HG03520 (cell line): Measurements from ENCODE around the gene ZP2.
"Not testable (repeated sequence)": the region's sequence is repeated elsewhere in the genome, so short reads cannot be mapped to it uniquely, and the experiment has no call there.

Source experiments
- ATAC-seq: cut with Tn5 transposase; IDR thresholded peaks from one replicate; pipeline ENCODE4 v1.9.1; 2021; ENCODE audit warnings: mild to moderate bottlenecking, moderate library complexity; ENCODE audit not compliant: unreplicated experiment

Gene ZP2

DNA sequence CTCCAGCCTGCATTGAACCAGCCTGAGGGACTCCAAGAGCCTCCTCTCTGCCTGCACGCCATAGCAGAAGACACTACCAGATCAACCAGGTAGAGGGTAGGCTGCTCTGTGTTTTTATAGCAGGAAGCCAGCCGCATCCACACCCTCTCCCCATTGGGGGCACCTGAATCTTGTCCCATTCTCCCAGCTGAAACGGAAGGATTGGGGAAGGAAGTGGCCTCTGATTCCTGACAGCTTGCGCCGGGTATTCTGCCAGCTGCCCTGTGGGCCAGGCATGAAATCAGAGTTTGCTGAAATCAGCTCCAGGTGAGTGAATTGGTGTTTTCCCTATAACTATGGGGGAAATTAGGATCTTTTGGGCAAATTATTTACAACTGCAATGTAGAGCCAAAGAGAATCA is at the start of gene ZP2:
ZP2 (minus strand) TSS at position 89 of the 400 bp plus-strand sequence; CDS start at position 62, 27 bp downstream.
- no peak for ATAC-seq

DNA sequence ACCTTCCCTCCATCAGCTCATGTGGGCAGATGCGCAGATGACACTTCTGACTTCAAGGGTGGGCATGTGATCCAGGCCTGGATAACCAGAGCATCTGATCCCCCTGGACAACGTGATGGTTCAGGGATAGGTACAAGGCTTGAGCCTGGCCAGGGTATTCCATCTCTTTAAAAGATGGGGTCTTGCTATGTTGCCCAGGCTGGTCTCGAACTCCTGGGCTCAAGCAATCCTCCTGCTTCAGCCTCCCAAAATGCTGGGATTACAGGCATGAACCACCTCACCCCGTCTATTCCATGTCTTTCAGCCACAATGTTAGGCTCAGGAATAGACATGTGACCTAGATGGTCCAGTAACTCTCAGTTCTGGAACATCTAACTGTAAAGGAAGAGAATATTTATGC is 45.9 kb upstream of the ZP2 start:
- no peak for ATAC-seq

DNA sequence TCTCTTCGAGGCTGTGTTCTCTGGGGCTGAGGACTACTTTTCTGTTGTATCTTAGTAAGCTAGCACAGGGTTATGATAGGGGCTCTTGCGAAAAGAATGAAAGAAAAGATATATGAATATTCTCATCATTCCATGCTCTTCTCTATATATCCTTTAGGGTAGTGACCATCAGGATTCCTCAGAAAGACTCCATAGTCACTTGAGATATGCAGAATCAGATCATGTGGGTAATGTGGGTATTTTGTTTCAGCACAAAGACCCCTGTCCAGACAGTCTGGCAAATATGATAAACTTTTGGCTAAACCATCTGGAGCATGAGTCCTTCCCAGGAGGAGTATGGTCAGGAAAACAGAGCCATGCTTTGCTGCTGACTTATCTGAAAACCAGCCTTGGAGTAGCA is 45.3 kb upstream of the ZP2 start:
- no peak for ATAC-seq

- no peak for ATAC-seq
These were observed 42.1 kb upstream of the ZP2 start for GRCh38 chr16:21253470-21253869.

DNA sequence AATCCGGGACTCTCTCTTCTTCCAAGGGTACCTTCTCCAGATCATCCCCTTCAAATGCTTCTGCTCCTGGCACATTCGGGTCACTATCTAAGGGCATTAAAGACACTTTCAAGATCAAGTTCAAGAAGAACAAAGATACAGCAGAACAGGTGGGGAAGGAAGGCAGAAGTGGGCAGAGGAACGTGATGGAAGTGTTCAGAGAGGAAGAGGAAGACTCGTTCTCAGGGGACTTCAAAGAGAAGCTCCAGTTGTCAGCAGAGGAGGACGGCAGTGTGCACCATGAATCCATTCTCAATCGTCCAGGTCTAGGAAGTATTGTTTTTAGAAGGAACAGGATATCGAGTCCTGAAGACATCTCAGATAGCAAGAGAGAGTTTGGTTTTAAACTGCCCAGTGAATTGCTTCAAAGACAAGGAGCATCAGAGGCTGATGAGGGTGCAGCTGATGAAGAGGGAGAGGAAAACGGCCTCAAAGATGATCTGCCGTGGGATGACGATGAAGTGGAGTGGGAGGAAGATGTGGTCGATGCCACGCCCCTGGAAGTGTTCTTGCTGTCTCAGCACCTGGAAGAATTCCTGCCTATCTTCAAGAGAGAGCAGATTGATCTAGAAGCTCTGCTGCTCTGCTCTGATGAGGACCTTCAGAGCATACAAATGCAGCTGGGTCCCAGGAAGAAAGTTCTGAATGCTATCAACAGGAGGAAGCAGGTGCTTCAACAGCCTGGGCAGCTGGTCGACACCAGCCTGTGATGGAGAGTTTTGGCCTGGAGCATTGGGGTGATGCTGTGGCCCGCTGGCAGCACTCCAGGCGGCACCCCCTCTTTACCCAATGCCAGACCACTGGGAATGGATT is 38.9 kb upstream of the ZP2 start:
- ATAC-seq: no peak

- not testable (repeated sequence) for ATAC-seq
These were observed 36.8 kb upstream of the ZP2 start for GRCh38 chr16:21248179-21248578.

- no peak for ATAC-seq
These were observed 33.3 kb upstream of the ZP2 start for GRCh38 chr16:21244518-21245215.

- ATAC-seq: no peak
These were observed 31.4 kb upstream of the ZP2 start for GRCh38 chr16:21242756-21243155.

DNA sequence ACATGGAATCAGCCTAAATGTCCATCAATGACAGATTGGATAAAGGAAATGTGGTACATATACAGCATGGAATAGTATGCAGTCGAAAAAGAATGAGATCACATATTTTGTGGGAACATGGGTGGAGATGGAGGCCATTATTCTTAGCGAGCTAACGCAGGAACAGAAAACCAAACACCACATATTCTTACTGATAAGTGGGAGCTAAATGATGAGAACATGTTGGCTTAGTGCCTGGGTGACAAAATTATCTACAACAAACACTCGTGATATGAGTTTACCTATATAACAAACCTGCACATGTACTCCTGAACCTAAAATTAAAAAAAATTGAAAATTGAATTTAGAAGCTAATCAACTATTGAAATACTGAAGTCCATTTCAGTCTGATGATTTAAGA is 28.3 kb upstream of the ZP2 start:
- ATAC-seq: no peak

DNA sequence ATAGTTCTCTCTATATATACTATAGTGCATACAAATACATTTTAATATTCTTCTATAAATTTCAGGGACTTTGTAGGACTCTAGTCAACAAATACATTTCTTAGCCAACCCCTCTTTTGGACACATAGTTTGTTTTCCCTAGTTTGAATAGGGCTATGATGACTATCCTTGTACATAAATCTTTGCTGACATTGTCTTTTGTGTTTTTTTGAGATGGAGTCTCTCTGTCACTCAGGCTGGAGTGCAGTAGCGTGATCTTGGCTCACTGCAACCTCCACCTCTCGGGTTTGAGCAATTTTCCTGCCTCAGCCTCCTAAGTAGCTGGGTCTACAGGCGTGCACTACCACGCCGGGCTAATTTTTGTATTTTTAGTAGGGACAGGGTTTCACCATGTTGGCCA is 25.5 kb upstream of the ZP2 start:
- ATAC-seq: no peak

DNA sequence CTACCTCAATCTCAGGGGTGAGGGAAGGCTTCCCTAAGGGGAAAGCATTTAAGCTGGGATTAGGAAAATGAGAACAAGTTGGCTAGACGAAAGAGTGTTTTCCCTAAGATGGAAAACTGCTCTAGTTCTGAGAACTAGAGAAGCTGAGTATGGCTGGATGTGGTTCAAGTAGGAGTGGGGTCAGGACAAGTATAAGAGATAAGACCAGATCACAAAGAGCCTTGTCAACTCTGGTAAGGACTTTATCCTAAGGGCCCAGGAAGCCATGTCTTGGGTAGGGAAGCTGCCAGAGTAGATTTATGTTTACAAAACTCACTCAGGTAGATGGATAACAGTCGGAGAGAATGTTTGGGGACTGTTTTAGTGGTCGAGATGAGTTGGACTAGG is 23.8 kb upstream of the ZP2 start:
- no peak for ATAC-seq

DNA sequence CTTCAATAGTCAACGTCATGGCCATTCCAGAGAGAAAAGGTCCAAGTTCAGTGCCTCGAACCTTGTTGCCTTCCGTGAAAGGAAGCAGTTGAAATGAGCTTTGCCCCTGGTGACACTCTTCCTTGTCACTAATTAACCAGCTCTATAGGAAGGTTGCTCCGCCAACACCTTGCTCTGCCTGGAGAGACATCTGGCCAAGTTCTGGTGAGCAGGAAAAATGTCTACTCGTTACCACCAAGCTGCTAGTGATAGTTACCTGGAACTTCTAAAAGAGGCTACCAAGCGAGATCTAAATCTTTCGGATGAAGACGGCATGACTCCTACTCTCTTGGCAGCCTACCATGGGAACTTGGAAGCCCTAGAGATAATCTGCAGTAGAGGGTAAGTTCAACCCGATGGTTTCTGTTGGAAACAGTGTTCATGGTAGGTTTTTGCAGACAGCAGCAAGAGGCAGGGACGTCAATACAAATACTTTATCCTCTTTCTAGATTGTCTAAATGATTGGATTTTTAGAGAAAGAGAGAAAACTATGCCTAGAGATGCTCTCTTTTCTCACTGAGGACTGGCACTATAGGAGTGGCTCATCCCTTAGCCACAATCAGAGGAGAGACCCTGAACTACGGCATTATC is 22.3 kb upstream of the ZP2 start, which contains the start of gene ANKS4B:
ANKS4B (plus strand) TSS at position 179 of the 630 bp plus-strand sequence; CDS start at position 218, 39 bp downstream.
- no peak for ATAC-seq

DNA sequence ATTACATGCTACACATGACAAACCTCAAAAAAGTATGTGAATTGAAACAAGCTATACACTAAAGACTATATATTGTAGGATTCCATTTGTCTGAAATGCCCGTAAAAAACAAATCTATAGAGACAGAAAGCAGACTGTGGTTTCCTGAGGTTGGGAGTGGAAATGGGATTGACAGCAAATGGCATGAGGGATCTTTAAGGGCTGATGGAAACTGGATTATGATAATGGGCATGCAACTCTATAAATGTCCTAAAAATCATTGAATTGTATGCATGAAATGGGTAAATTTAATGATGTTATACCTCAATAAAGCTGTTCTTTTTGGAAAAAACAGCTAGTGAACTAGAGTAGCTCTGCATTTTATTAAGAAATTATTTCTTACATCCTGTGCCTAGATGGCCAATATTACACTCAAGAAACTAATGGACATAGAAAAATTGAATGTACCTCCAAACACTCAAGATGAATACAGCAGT is 21.7 kb upstream of the ZP2 start:
- no peak for ATAC-seq

DNA sequence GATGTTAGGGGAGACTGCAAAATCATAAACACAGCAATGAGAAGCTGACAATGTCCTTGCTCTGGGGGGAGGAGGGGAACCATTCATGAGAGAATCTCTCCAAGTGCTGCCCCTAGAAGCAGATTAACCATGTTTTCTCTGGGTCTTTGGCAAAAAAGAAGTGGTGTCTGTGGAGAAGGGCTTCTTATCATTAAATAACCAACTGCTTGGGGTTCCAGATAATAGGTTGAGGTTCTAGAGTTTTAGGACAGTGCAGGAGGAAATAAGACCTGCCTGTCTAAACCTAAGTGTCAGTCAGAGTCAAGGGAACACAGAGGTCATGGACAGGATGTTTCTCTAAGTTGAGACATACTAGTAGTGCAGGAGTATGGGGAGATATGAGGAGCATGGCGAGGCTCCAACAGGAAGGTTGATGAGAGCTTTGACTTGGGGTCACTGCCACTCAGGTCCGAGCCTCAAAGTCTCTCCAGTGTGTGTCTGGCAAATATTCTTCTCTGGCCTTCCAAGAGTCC is 17.0 kb upstream of the ZP2 start:
- ATAC-seq: no peak

GRCh38 chr16:21227866-21228265 is 16.5 kb upstream of the ZP2 start:
- ATAC-seq: no peak

DNA sequence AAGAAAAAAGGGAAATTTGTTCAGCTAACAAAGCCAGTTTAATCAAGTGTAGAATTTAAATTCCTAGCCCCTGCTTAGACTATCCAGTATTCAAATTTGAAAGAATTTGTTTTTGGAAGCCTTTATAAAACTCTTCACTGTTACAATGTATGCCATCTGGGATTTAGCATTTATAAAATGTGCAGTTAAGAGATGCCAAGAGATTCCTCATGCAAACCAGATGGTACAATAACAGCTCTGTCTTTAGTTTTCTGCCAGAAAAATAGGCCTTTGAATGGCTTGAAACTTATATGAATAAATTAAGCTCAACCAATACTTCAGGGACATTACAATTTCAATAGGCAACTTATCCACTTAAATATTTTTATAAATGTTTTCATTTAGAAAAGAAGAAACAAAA is 15.4 kb upstream of the ZP2 start:
- ATAC-seq: no peak

- ATAC-seq: no peak
These were observed 13.4 kb upstream of the ZP2 start for GRCh38 chr16:21224800-21225199.

DNA sequence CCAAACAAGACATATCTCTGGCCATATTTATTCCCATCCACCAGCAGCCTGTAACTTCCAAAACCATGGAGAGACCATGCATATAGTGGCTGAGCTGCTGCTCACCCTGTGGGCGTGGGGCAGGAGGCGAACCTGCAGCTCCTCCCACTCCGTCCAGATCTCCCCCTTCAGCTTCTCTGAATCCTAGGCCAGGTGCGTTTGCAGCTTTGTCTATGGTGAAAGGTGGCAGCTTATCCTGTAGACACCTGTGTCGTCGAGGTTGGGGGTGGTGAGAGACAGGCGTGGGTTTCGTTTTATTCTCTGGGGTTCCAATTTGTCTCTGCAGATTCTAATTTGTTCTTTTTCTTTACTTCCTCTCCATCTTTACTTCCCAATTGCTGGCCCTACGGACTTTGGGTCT is 12.4 kb upstream of the ZP2 start:
- no peak for ATAC-seq

- ATAC-seq: no peak
These were observed 11.3 kb upstream of the ZP2 start for GRCh38 chr16:21222495-21223337.

DNA sequence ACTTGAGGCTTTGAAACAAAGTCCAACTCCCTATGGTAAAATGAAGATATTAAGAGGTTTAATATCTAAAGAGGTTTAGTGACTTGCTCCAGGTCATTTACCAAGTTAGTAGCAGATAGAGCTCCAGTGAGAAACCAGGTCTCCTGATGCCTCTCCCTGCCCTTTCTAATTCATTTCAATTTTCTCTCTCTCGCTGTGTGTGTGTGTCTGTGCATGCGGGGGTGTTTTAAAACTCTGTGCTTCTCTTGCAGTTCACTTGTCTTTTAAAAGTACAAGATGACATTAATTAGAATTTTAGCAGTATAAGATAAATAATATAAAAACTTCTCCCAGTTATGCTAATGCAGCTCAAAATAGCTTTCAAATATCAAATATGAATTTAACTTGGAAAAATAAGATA is 8.2 kb upstream of the ZP2 start:
- ATAC-seq: no peak

- no peak for ATAC-seq
These were observed 6.8 kb upstream of the ZP2 start for GRCh38 chr16:21218153-21218552.
